ENCODE results near the gene PRSS12. TPM values are rescaled to one million over a fixed set of nuclear protein-coding genes. Genes with fewer than 3 reads are reported as not detected.

The PRSS12 gene
- polyA plus RNA-seq, 1 of the 3 experiments (the other 2 are of a cell fraction): 137 TPM

- Histone ChIP-seq H3K27me3 (ENCODE audit: insufficient read depth) (no peaks in the 10 kb centered on the region), H3K4me2 (no peak overlapping the region), H3K9me2 (no peaks in the 10 kb centered on the region), H3K9ac (no peak overlapping the region), H3K79me2 (ENCODE audit: insufficient read depth) (no peaks in the 10 kb centered on the region), H2AFZ (ENCODE audit: low read depth) (no peak overlapping the region; the same call in 1 of the 2 replicates), H4K20me1 (ENCODE audit: insufficient read depth) (no peaks in the 10 kb centered on the region), H3K4me1 (ENCODE audit: control insufficient read depth in 1 of 2, insufficient read depth in 2 of 2, low read depth in 1 of 2, low read length in 1 of 2) (peaks cover 19 to 22% of the 10 kb centered on the region in 2 experiments; a peak in 3 of 4 replicates), H3K36me3 (replicated peaks in 1 of 2; ENCODE audit: control insufficient read depth in 1 of 2, insufficient read depth in 2 of 2, low read length in 1 of 2) (no peaks in the 10 kb centered on the region), H3F3A (replicated peaks; ENCODE audit: insufficient read depth) (no peaks in the 10 kb centered on the region), H3K4me3 (ENCODE audit: low read depth in 2 of 2, low read length in 1 of 2) (no peak overlapping the region), H3K27ac (ENCODE audit: low read depth in 2 of 2, low read length in 1 of 2) (peak overlapping the region in 1 of 2 experiments; percentile 69; a peak in 2 of 4 replicates), H3K9me3 (no peaks in the 10 kb centered on the region)
- 82% methylated on average over 5 of the region's 5 CpGs for WGBS (ENCODE audit: low lambda C conversion rate)
- POLR2A ChIA-PET: no interaction called here
- TF ChIP-seq TCF12 (IDR thresholded peaks at IDR 0.05): 0 out of 2 replicates have a peak, but pooled peaks have one; percentile 10
- TF ChIP-seq IRF3 (IDR thresholded peaks at IDR 0.05; ENCODE audit: low read depth, low read length): no peak
- no peak for TF ChIP-seq GABPA (IDR thresholded peaks at IDR 0.05; ENCODE audit: low read depth)
- no peak for DNase-seq
- CTCF ChIA-PET: interaction anchor here (1.1 kb wide), 1 partner anchor 45 kb away, joined by 6 read pairs; the partner anchor contains the start of gene PRSS12
These were observed 45.7 kb upstream of the PRSS12 start for GRCh38 chr4:118398226-118399090.

GRCh38 chr4:118397623-118397979 lies 44.8 kb upstream of the PRSS12 start:
- 52% methylated on average over 1 of the region's 1 CpG for WGBS (ENCODE audit: low lambda C conversion rate)
- CTCF ChIA-PET: interaction anchor here (1.1 kb wide), 1 partner anchor 45 kb away, joined by 6 read pairs; the partner anchor contains the start of gene PRSS12

More at GRCh38 chr4:118397623-118397979, 44.8 kb upstream of the PRSS12 start:
- H3K27me3 ChIP-seq (ENCODE audit: insufficient read depth): no peaks in the 10 kb centered on the region
- H3K9ac ChIP-seq: no peak overlapping the region
- H3K4me2 ChIP-seq: no peak overlapping the region
- H3K9me2 ChIP-seq: no peaks in the 10 kb centered on the region
- no peak for DNase-seq
- H2AFZ ChIP-seq (ENCODE audit: low read depth): peak overlapping the region; percentile 76
- peaks cover 19 to 22% of the 10 kb centered on the region in 2 experiments; a peak in 3 of 4 replicates for H3K4me1 ChIP-seq (ENCODE audit: control insufficient read depth in 1 of 2, insufficient read depth in 2 of 2, low read depth in 1 of 2, low read length in 1 of 2)
- H3K27ac ChIP-seq (ENCODE audit: low read depth in 2 of 2, low read length in 1 of 2): peak overlapping the region in 1 of 2 experiments; percentile 69; a peak in 2 of 4 replicates
- H3K9me3 ChIP-seq: no peaks in the 10 kb centered on the region
- TF ChIP-seq PBX3 (IDR thresholded peaks at IDR 0.05) (no peak), EP300 (IDR thresholded peaks at IDR 0.05; ENCODE audit: borderline replicate concordance in 1 of 2, low read depth in 1 of 2, low read length in 1 of 2) (no peak), YY1 (IDR thresholded peaks at IDR 0.05; ENCODE audit: low read depth) (no peak), RAD21 (IDR thresholded peaks at IDR 0.05; ENCODE audit: low read length) (no peak), TAF1 (IDR thresholded peaks at IDR 0.05; ENCODE audit: borderline replicate concordance, low read depth, low read length) (no peak), ELF1 (IDR thresholded peaks at IDR 0.05) (no peak), REST (IDR thresholded peaks at IDR 0.05; ENCODE audit: low read depth, low read length) (no peak)
- no peak overlapping the region for H3K4me3 ChIP-seq (ENCODE audit: low read depth in 2 of 2, low read length in 1 of 2)
- POLR2A ChIA-PET: no interaction called here
- H4K20me1 ChIP-seq (ENCODE audit: insufficient read depth): no peaks in the 10 kb centered on the region
- H3F3A ChIP-seq (replicated peaks; ENCODE audit: insufficient read depth): no peaks in the 10 kb centered on the region
- no peaks in the 10 kb centered on the region for H3K36me3 ChIP-seq (replicated peaks in 1 of 2; ENCODE audit: control insufficient read depth in 1 of 2, insufficient read depth in 2 of 2, low read length in 1 of 2)
- H3K79me2 ChIP-seq (ENCODE audit: insufficient read depth): no peaks in the 10 kb centered on the region
